ENCODE data around the gene L3MBTL4.

DNA sequence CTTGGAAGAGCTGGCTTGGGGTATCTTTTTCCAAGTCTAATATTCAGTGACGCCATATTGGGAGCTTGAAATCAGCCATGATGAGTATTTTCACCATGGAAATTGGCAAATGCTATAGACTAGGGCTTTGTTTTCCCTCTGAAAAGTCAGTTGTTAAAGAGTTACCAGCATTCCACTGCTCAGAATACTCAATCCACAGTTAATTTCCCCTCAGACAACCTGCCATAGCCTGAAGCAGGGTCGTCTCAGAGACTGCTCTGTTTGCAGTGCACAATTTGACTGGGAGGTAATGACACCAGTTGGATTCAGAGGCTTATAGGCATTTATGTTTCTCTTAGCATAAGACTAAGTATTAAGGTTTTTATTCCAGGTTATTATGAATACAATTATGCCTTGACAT is 483.9 kb downstream of the L3MBTL4 start:
- TF ChIP-seq NRF1 (conservative IDR thresholded peaks at IDR 0.05; ENCODE audit: low read depth, low read length) (no peak), POLR2A (IDR thresholded peaks at IDR 0.05; ENCODE audit: low read depth, low read length) (no peak)
- TF ChIP-seq, protein P1, sequence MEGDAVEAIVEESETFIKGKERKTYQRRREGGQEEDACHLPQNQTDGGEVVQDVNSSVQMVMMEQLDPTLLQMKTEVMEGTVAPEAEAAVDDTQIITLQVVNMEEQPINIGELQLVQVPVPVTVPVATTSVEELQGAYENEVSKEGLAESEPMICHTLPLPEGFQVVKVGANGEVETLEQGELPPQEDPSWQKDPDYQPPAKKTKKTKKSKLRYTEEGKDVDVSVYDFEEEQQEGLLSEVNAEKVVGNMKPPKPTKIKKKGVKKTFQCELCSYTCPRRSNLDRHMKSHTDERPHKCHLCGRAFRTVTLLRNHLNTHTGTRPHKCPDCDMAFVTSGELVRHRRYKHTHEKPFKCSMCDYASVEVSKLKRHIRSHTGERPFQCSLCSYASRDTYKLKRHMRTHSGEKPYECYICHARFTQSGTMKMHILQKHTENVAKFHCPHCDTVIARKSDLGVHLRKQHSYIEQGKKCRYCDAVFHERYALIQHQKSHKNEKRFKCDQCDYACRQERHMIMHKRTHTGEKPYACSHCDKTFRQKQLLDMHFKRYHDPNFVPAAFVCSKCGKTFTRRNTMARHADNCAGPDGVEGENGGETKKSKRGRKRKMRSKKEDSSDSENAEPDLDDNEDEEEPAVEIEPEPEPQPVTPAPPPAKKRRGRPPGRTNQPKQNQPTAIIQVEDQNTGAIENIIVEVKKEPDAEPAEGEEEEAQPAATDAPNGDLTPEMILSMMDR (IDR thresholded peaks at IDR 0.05 in 2 of 3, conservative IDR thresholded peaks at IDR 0.05 in 1 of 3; ENCODE audit: control insufficient read depth in 2 of 3, extremely low read depth in 1 of 3, insufficient read depth in 1 of 3, low read depth in 3 of 3, low read length in 3 of 3) = no peak
- TF ChIP-seq, protein P2, sequence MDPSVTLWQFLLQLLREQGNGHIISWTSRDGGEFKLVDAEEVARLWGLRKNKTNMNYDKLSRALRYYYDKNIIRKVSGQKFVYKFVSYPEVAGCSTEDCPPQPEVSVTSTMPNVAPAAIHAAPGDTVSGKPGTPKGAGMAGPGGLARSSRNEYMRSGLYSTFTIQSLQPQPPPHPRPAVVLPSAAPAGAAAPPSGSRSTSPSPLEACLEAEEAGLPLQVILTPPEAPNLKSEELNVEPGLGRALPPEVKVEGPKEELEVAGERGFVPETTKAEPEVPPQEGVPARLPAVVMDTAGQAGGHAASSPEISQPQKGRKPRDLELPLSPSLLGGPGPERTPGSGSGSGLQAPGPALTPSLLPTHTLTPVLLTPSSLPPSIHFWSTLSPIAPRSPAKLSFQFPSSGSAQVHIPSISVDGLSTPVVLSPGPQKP (IDR thresholded peaks at IDR 0.05; ENCODE audit: low read depth, low read length) = no peak
